GM19035 (cell line): ENCODE measurements around the gene WDFY4.

Experiments used
- ATAC-seq: cut with Tn5 transposase; IDR thresholded peaks from one replicate; pipeline ENCODE4 v1.9.1; 2021; ENCODE audit not compliant: unreplicated experiment

WDFY4 gene

GRCh38 chr10:48839809-48840679 lies 155.4 kb downstream of the WDFY4 start:
- no peak for ATAC-seq

- ATAC-seq: no peak
Observed at GRCh38 chr10:48842231-48842630, 157.6 kb downstream of the WDFY4 start.

GRCh38 chr10:48843198-48843597 lies 158.5 kb downstream of the WDFY4 start:
- ATAC-seq: no peak

GRCh38 chr10:48844616-48845015 lies 159.9 kb downstream of the WDFY4 start:
- no peak for ATAC-seq

- ATAC-seq: no peak
Observed at GRCh38 chr10:48845512-48845911, 160.8 kb downstream of the WDFY4 start.

GRCh38 chr10:48847691-48848090 lies 163.0 kb downstream of the WDFY4 start:
- ATAC-seq: no peak

- no peak for ATAC-seq
Observed at GRCh38 chr10:48856855-48857254, 172.2 kb downstream of the WDFY4 start.

- no peak for ATAC-seq
Observed at GRCh38 chr10:48872234-48872633, 187.6 kb downstream of the WDFY4 start.

- ATAC-seq: no peak
Observed at GRCh38 chr10:48878091-48878490, 193.4 kb downstream of the WDFY4 start.

GRCh38 chr10:48879451-48879850 lies 194.8 kb downstream of the WDFY4 start:
- no peak for ATAC-seq

- no peak for ATAC-seq
Observed at GRCh38 chr10:48880016-48880705, 195.5 kb downstream of the WDFY4 start.

GRCh38 chr10:48881937-48882336 lies 197.3 kb downstream of the WDFY4 start:
- no peak for ATAC-seq

- ATAC-seq: no peak
Observed at GRCh38 chr10:48882881-48883280, 198.2 kb downstream of the WDFY4 start.

- ATAC-seq: no peak
Observed at GRCh38 chr10:48883701-48884100, 199.0 kb downstream of the WDFY4 start.

- no peak for ATAC-seq
Observed at GRCh38 chr10:48884179-48885045, 199.7 kb downstream of the WDFY4 start.

GRCh38 chr10:48885376-48885775 lies 200.7 kb downstream of the WDFY4 start:
- no peak for ATAC-seq

- no peak for ATAC-seq
Observed at GRCh38 chr10:48887982-48888381, 203.3 kb downstream of the WDFY4 start.

- no peak for ATAC-seq
Observed at GRCh38 chr10:48890888-48891850, 206.5 kb downstream of the WDFY4 start.

- ATAC-seq: no peak
Observed at GRCh38 chr10:48894911-48895802, 210.5 kb downstream of the WDFY4 start.
